GM12892 (cell line): ENCODE data around the gene BMERB1.
"Not testable (repeated sequence)": the region's sequence is repeated elsewhere in the genome, so short reads cannot be mapped to it uniquely, and the experiment has no call there.

ENCODE experiments used
- POLR2A ChIP-seq: IDR thresholded peaks from 2 replicates; pipeline ENCODE4 v1.6.1; 2011; ENCODE audit warnings: low read depth, low read length, control low read depth
- POLR2AphosphoS5 ChIP-seq: IDR thresholded peaks from 2 replicates; pipeline ENCODE4 v1.6.1; 2011; ENCODE audit warnings: low read depth, low read length, control low read depth
- TAF1 ChIP-seq: IDR thresholded peaks from 2 replicates; pipeline ENCODE4 v1.6.1; 2011; ENCODE audit warnings: low read depth, mild to moderate bottlenecking, control low read depth, low read length, borderline replicate concordance

- TF ChIP-seq POLR2AphosphoS5, POLR2A, TAF1: not testable (repeated sequence)
Measured at GRCh38 chr16:15421696-15422095, 12.7 kb upstream of the BMERB1 start.
